HEK293T (cell line): ENCODE data around the gene IGF1R.

Experiments used
- BHLHE40 ChIP-seq: fragments of 450-650 bp; IDR thresholded peaks from 2 replicates; pipeline ENCODE4 v1.6.1; 2016; ENCODE audit warnings: mild to moderate bottlenecking, moderate library complexity, borderline replicate concordance
- ELF4 ChIP-seq: fragments of 450-650 bp; IDR thresholded peaks from 2 replicates; pipeline ENCODE4 v1.6.1; 2017; ENCODE audit warnings: antibody characterized with exemption
- FOXA1 ChIP-seq: fragments of 450-650 bp; IDR thresholded peaks from 2 replicates; pipeline ENCODE4 v1.6.1; 2016; ENCODE audit warnings: mild to moderate bottlenecking
- FOXK2 ChIP-seq: fragments of 450-650 bp; IDR thresholded peaks from 2 replicates; pipeline ENCODE4 v1.6.1; 2016; ENCODE audit warnings: mild to moderate bottlenecking
- FOXM1 ChIP-seq: fragments of 450-650 bp; IDR thresholded peaks from 2 replicates; pipeline ENCODE4 v1.6.1; 2017; ENCODE audit warnings: mild to moderate bottlenecking, borderline replicate concordance
- HDGF ChIP-seq: fragments of 450-650 bp; IDR thresholded peaks from 2 replicates; pipeline ENCODE4 v1.6.1; 2017; ENCODE audit warnings: antibody characterized with exemption, borderline replicate concordance
- L3MBTL2 ChIP-seq: fragments of 450-650 bp; conservative IDR thresholded peaks from 2 replicates; pipeline ENCODE4 v1.6.1; 2016; ENCODE audit warnings: mild to moderate bottlenecking
- LEF1 ChIP-seq: fragments of 450-650 bp; IDR thresholded peaks from 2 replicates; pipeline ENCODE4 v1.6.1; 2017; ENCODE audit warnings: mild to moderate bottlenecking, borderline replicate concordance
- NFRKB ChIP-seq: fragments of 450-650 bp; IDR thresholded peaks from 2 replicates; pipeline ENCODE4 v1.6.1; 2016; ENCODE audit warnings: mild to moderate bottlenecking, moderate library complexity
- PKNOX1 ChIP-seq: fragments of 450-650 bp; IDR thresholded peaks from 2 replicates; pipeline ENCODE4 v1.6.1; 2016
- SP1 ChIP-seq: fragments of 450-650 bp; IDR thresholded peaks from 2 replicates; pipeline ENCODE4 v1.6.1; 2017
- SUZ12 ChIP-seq: fragments of 450-650 bp; IDR thresholded peaks from 2 replicates; pipeline ENCODE4 v1.6.1; 2016; ENCODE audit warnings: mild to moderate bottlenecking
- TARDBP ChIP-seq: fragments of 450-650 bp; IDR thresholded peaks from 2 replicates; pipeline ENCODE4 v1.6.1; 2016
- ZNF384 ChIP-seq: fragments of 450-650 bp; IDR thresholded peaks from 2 replicates; pipeline ENCODE4 v1.6.1; 2016

- TF ChIP-seq SP1: no peak
- no peak for TF ChIP-seq ELF4
- TF ChIP-seq TARDBP: no peak
- no peak for TF ChIP-seq L3MBTL2
- no peak for TF ChIP-seq LEF1
- no peak for TF ChIP-seq FOXK2
- no peak for TF ChIP-seq FOXM1
- TF ChIP-seq PKNOX1: no peak
- no peak for TF ChIP-seq SUZ12
- TF ChIP-seq HDGF: no peak
- no peak for TF ChIP-seq FOXA1
- no peak for TF ChIP-seq NFRKB
- no peak for TF ChIP-seq BHLHE40
- TF ChIP-seq ZNF384: no peak
Observed at GRCh38 chr15:98668566-98669308, 20.4 kb downstream of the IGF1R start.
